IPS-18a (cell line): ENCODE data around the gene TMEM205.
"Not testable (repeated sequence)": the region's sequence is repeated elsewhere in the genome, so short reads cannot be mapped to it uniquely, and the experiment has no call there.

Experiments
- H3K27ac ChIP-seq: one replicate; pipeline ENCODE4 v1.5.1; 2013; ENCODE audit warnings: low read length
- H3K27me3 ChIP-seq: one replicate; pipeline ENCODE4 v1.6.1; 2013; ENCODE audit warnings: mild to moderate bottlenecking, low read length; ENCODE audit not compliant: control insufficient read depth, insufficient read depth
- H3K36me3 ChIP-seq: one replicate; pipeline ENCODE4 v1.6.1; 2013; ENCODE audit warnings: low read depth, low read length; ENCODE audit not compliant: control insufficient read depth
- H3K4me1 ChIP-seq: one replicate; pipeline ENCODE4 v1.6.1; 2013; ENCODE audit warnings: low read depth, low read length; ENCODE audit not compliant: control insufficient read depth
- H3K4me3 ChIP-seq: one replicate; pipeline ENCODE4 v1.5.1; 2013; ENCODE audit warnings: low read length
- H3K9ac ChIP-seq: one replicate; pipeline ENCODE4 v1.6.1; 2013; ENCODE audit warnings: mild to moderate bottlenecking, low read length, moderate library complexity
- H3K9me3 ChIP-seq: one replicate; pipeline ENCODE4 v1.6.1; 2013; ENCODE audit warnings: low read depth, low read length; ENCODE audit not compliant: control insufficient read depth

The TMEM205 gene

GRCh38 chr19:11349171-11349570, 3.1 kb upstream of the TMEM205 start:
- no peaks in the 10 kb centered on the region for H3K4me1 ChIP-seq
- no peaks in the 10 kb centered on the region for H3K27me3 ChIP-seq
- no peak overlapping the region for H3K9ac ChIP-seq

GRCh38 chr19:11347546-11348039, 1.5 kb upstream of the TMEM205 start:
- H3K36me3 ChIP-seq = no peaks in the 10 kb centered on the region
- H3K9me3 ChIP-seq = no peaks in the 10 kb centered on the region
- no peaks in the 10 kb centered on the region for H3K27me3 ChIP-seq
- H3K4me1 ChIP-seq = no peaks in the 10 kb centered on the region
- no peak overlapping the region for H3K4me3 ChIP-seq
- H3K27ac ChIP-seq = no peak overlapping the region
- no peak overlapping the region for H3K9ac ChIP-seq

More at GRCh38 chr19:11349171-11349570, 3.1 kb upstream of the TMEM205 start:
- Histone ChIP-seq H3K4me3 (no peak overlapping the region), H3K36me3 (no peaks in the 10 kb centered on the region), H3K27ac (no peak overlapping the region), H3K9me3 (no peaks in the 10 kb centered on the region)

- Histone ChIP-seq H3K9ac (peak overlapping the region; percentile 73), H3K4me1 (no peaks in the 10 kb centered on the region), H3K27ac (no peak overlapping the region)
These were observed 805 bp downstream of the TMEM205 start for GRCh38 chr19:11345122-11345803.

GRCh38 chr19:11342429-11342828, 3.6 kb downstream of the TMEM205 start:
- H3K36me3 ChIP-seq = no peaks in the 10 kb centered on the region
- no peaks in the 10 kb centered on the region for H3K9me3 ChIP-seq
- no peak overlapping the region for H3K4me3 ChIP-seq
- no peaks in the 10 kb centered on the region for H3K4me1 ChIP-seq
- H3K9ac ChIP-seq = no peak overlapping the region
- no peaks in the 10 kb centered on the region for H3K27me3 ChIP-seq
- no peak overlapping the region for H3K27ac ChIP-seq

More at GRCh38 chr19:11345122-11345803, 805 bp downstream of the TMEM205 start:
- Histone ChIP-seq H3K27me3 (no peaks in the 10 kb centered on the region), H3K36me3 (no peaks in the 10 kb centered on the region), H3K9me3 (no peaks in the 10 kb centered on the region), H3K4me3 (peak overlapping the region; percentile 95)

- H3K36me3 ChIP-seq, H3K4me1 ChIP-seq, H3K9me3 ChIP-seq, H3K9ac ChIP-seq, H3K27me3 ChIP-seq, H3K27ac ChIP-seq: not testable (repeated sequence)
- H3K4me3 ChIP-seq = peak overlapping the region; percentile 67
These were observed 6.0 kb downstream of the TMEM205 start for GRCh38 chr19:11340099-11340467.

GRCh38 chr19:11339254-11340098, 6.6 kb downstream of the TMEM205 start, which contains the start of gene RAB3D:
Gene RAB3D, minus strand, starts transcription at chr19:11339657. Its CDS starts 2,258 bp downstream, at chr19:11337399.
- Histone ChIP-seq H3K36me3 (peaks cover 5% of the 10 kb centered on the region), H3K4me3 (peak within 1 kb of the TSS; percentile 67), H3K9me3 (no peaks in the 10 kb centered on the region), H3K27me3 (no peaks in the 10 kb centered on the region), H3K27ac (no peak within 1 kb of the TSS), H3K9ac (peak within 1 kb of the TSS; percentile 19), H3K4me1 (no peaks in the 10 kb centered on the region)

- Histone ChIP-seq H3K36me3 (peaks cover 5% of the 10 kb centered on the region), H3K4me3 (peak overlapping the region; percentile 67), H3K9ac (peak overlapping the region; percentile 19), H3K27me3 (no peaks in the 10 kb centered on the region), H3K27ac (no peak overlapping the region), H3K4me1 (no peaks in the 10 kb centered on the region), H3K9me3 (no peaks in the 10 kb centered on the region)
These were observed 7.4 kb downstream of the TMEM205 start for GRCh38 chr19:11338569-11339253.

- H3K4me3 ChIP-seq = no peak overlapping the region
- H3K36me3 ChIP-seq = peaks cover 9% of the 10 kb centered on the region
- no peak overlapping the region for H3K9ac ChIP-seq
These were observed 7.9 kb downstream of the TMEM205 start for GRCh38 chr19:11338121-11338520.

GRCh38 chr19:11337080-11337479, 9.0 kb downstream of the TMEM205 start:
- Histone ChIP-seq H3K27ac (no peak overlapping the region), H3K9me3 (no peaks in the 10 kb centered on the region), H3K9ac (no peak overlapping the region), H3K4me3 (no peak overlapping the region), H3K4me1 (no peaks in the 10 kb centered on the region), H3K36me3 (peaks cover 9% of the 10 kb centered on the region), H3K27me3 (no peaks in the 10 kb centered on the region)

More at GRCh38 chr19:11338121-11338520, 7.9 kb downstream of the TMEM205 start:
- H3K4me1 ChIP-seq = no peaks in the 10 kb centered on the region
- H3K27ac ChIP-seq = no peak overlapping the region
- H3K27me3 ChIP-seq = no peaks in the 10 kb centered on the region
- H3K9me3 ChIP-seq = no peaks in the 10 kb centered on the region

GRCh38 chr19:11335449-11336146, 10.5 kb downstream of the TMEM205 start:
- Histone ChIP-seq H3K9me3 (no peaks in the 10 kb centered on the region), H3K36me3 (peaks cover 9% of the 10 kb centered on the region), H3K27me3 (no peaks in the 10 kb centered on the region), H3K9ac (no peak overlapping the region), H3K4me3 (no peak overlapping the region), H3K27ac (no peak overlapping the region), H3K4me1 (no peaks in the 10 kb centered on the region)

- H3K4me1 ChIP-seq, H3K36me3 ChIP-seq, H3K27ac ChIP-seq, H3K9ac ChIP-seq, H3K27me3 ChIP-seq, H3K4me3 ChIP-seq, H3K9me3 ChIP-seq: not testable (repeated sequence)
These were observed 12.2 kb downstream of the TMEM205 start for GRCh38 chr19:11333838-11334237.
